Lung microvascular endothelial cell (primary cell): Measurements from ENCODE around the gene GFY. TPM values are rescaled to one million over a fixed set of nuclear protein-coding genes. Genes with fewer than 3 reads are reported as not detected.

Experiments
- DNase-seq, 2 donors: peaks; one replicate each; pipeline versions ENCODE4 v3.0.0 to v3.0.0-alpha.2; 2010; ENCODE audit warnings: low read depth in 2 of 2
- total RNA-seq: library from RNA; depleted of rRNA; stranded (reverse); fragments of >200 nt; gene quantifications from 2 replicates; pipeline ENCODE4 v1.2.1, GENCODE V29; 2014

GFY gene, protein sequence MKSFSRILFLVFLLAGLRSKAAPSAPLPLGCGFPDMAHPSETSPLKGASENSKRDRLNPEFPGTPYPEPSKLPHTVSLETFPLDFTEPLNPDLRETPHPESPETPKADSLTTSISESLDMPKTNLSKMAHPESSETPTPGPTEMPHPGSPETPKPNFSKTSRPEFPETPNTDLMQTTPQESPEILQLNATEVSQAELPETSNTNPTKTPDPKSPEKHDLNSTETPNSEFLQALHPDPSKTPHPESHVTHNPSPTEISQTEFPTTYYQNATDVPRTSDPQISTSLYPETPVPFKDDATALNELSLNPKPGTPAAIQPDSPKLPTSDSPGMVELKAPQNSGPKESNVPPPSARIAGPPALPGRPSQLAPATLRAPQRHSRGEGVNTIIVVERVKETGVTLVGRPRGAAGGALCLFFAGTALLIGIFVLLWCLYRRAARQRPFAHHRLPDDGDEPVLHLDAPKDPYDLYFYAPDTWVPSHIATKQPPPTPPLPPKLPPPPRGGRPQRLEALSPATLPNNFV
- not detected in 2 replicates for total RNA-seq

DNA sequence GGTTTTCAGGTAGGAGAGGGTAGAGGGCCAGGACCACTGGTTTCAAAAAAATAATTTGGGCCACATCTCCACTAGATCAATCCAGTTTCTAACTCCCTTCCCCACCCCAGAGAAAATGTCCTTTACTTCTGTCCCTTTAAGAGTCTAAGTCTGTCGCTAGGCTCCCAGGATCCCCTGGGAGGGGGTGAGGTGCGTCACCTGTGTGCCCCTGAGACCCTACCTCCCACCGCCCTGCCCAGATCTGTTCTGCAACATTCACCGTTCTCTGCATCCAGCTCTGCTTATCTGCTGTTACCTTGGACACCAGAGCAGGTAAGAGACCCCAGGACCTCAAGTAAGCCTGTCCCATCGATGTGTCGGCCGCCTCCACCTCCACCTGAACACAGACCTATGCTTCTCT lies at the start of gene GFY:
TSS of gene GFY (plus strand) at position 211 of the 400 bp plus-strand sequence. CDS start 1,043 bp downstream, outside the sequence.
- no peak for DNase-seq

GRCh38 chr19:49378512-49378911 lies 46.7 kb upstream of the GFY start:
- no peak for DNase-seq

GRCh38 chr19:49380391-49380790 lies 44.8 kb upstream of the GFY start:
- DNase-seq: no peak

DNA sequence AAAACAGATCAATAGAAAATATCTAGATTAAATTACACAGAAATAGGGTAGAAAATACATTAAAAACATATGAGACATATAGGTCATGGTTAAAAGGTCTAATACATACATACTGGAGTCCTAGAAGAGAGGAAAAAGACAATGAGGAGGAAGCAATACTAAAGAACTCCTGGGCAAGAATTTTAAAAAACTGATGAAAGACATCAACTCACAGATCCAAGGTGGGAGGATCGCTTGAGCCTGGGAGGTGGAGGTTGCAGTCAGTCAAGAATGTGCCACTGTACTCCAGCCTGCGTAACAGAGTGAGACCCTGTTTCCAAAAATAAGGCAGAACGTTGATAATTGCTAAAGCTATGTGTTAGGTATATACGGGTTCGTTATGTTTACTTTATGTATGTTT lies 42.5 kb upstream of the GFY start:
- no peak for DNase-seq

GRCh38 chr19:49383599-49383998 lies 41.6 kb upstream of the GFY start:
- DNase-seq: no peak

- DNase-seq: peak; percentile 7 to 70
These were observed 37.2 kb upstream of the GFY start, which contains the start of gene KASH5 for GRCh38 chr19:49387936-49388372. Gene KASH5, plus strand, starts transcription at chr19:49388249. Its CDS starts 2,635 bp downstream, at chr19:49390884.

GRCh38 chr19:49389406-49389805 lies 35.8 kb upstream of the GFY start:
- no peak for DNase-seq

DNA sequence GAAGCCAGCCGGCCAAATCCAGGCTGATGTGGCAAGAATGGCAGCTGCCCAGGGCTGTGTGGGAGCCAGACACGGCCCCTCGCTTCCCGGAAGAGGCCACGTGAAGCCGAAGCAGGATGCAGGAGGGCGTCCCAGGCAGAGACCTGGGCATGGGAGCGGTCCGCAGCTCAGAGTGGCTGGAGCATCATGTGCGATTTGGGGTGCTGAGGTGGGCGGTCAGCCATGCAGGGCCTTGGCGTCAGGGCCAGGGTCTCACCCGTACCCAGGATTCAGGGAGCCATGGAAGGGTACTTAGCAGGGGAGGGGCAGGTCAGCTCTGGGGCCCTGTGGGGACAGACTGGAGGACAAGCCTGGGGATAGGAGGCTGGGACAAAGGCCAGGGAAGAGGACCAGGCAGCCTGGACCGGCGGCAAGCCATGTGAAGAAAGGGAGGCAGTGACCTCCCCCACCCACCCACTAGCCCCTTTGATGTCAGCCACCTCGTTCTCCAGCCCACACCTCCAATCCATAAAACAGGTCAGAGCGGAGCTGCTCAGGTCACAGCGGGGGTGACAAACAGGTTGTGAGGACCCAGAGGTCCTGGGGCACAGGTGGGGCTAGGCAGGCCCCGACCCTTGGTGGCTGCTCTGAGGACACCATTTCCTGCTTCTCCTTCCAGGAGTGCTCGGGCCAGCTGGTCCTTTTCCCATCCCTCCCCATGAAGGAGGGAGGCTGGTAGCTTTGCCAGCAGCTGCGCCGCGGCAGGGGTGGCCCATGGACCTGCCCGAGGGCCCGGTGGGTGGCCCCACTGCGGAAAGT lies 34.9 kb upstream of the GFY start:
- peak in 1 of 2 donors; percentile 20 for DNase-seq

DNA sequence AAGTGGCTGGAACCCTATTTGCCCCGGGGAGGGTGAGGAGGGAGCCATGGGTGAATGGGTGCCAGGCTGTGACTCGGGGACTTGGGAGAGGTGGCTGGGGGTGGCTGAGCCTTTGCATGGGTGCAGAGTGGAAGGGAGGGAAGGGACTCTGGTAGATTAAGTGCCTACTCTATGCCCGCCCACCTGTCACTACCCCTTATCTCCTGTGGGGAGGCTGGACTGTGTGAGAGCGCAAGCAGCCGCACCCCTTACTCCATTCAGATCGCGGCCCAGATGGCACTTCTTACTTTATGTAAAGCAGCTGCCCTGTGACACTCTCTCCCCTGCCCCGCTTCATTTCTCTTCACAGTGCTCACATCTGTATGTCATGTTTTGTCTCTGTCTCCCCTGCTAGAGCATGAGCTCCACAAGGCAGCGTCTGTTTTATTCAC lies 34.2 kb upstream of the GFY start:
- no peak for DNase-seq

DNA sequence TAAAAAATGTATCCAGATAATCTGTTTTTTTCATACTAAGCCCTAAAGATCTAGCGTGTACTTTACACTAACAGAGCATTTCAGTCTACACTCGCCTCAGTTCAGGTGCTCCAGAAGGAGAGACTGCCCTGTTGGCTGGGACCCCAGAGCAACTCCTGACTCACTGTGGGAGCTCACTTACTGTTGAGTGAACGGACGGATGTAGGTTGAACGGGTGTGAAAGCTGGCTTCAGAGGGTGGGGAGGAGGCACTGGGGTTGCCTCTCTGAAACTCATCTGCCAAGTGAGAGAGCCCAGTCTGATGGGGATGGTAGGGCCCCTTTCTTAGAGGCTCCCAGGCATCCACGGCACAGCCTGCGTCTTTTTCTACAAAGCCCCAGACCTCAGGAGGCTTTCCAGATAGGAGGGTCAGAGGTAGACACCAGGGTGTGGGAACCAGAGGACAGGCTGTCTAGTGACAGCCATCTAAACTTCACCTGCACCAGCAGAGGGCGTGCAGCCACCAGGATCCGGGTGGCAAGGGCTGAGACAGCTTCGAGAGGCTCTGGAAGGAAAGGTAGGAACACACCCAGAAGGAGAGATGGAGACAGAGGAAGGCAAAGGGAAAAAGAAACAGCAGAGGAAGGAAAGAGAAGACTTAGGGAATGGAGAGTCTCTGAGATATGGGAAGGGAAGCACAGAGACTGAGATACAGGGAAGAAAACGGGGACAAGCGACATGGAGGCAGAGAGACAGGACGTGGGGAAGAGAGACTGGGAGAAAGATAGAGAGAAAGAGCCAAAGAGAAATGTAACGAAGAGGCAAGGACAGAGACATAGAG lies 33.4 kb upstream of the GFY start:
- DNase-seq: peak; percentile 72 to 77

DNA sequence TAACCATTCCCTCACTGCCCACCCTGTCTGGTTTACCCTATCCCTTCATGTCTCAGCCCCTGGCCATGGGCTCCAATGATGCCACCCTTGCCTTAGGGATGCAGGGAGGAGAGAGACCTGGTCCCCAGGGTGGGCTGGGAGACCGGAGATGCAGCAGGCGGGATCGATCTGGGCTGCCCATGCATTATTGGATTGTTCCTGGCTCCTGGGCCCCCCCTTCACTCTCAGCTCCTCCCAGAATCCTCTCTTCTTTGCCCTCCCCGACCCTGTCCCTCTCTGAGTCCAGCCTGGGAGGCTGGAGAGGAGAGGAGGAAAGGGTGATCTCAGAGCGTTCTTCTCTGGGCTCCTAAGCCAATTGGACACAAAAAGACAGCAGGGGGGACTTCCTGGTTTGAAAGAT lies 31.3 kb upstream of the GFY start:
- no peak for DNase-seq

DNA sequence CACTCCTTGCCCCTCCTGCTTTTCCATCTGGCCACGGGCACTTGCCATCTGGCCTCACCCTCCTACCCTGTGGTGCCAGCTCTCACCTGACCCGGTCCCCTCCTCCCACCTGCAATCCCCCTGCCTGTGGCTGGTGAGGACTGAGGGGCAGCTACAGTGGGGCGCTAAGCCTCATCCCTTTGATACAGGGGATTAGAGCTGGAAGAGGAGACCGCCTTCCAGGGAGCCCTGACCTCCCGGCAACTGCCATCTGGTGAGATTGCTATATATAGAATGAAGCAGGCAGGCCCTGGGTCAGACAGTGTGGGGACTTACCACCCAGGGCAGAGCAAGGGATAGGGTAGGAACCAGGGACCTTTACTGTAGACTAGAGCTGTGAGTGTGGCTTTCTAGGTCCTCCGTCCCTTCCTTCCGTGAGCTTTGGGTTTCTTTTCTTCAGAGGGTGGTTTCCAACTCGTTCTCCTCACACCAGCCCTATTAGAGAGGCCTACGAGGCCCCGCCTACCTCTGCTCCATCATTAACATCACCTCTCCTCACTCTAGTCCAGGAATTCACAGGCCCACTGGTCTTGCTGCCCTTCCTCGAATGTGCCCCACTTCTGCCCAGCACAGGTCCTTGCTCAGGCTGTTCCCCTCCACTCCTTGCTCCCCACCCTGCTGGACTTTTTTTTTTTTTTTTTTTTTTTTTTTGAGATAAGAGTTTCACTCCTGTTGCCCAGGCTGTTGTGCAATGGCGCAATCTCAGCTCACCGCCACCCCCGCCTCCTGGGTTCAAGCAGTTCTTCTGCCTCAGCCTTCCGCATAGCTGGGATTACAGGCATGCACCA lies 29.4 kb upstream of the GFY start:
- DNase-seq: no peak

- DNase-seq: no peak
These were observed 28.3 kb upstream of the GFY start for GRCh38 chr19:49396738-49397505.

- no peak for DNase-seq
These were observed 27.1 kb upstream of the GFY start for GRCh38 chr19:49398001-49398615.

DNA sequence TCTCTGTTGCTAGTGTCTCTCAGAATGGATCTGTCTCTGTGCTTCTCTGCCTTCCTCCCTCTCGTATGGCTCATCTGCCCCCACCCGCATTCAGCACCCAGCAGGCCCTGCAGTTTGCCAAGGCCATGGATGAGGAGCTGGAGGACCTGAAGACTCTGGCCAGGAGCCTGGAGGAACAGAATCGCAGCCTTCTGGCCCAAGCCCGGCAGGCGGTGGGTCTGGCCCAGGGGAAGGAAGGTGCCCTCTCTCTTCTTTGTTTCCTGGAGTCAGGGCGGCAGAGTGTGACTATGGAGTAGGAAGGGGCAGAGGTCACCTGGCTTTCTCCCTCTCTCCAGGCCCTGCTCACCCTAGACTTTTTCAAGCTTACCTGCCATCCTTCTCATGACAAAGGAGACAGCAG lies 26.3 kb upstream of the GFY start:
- DNase-seq: no peak

DNA sequence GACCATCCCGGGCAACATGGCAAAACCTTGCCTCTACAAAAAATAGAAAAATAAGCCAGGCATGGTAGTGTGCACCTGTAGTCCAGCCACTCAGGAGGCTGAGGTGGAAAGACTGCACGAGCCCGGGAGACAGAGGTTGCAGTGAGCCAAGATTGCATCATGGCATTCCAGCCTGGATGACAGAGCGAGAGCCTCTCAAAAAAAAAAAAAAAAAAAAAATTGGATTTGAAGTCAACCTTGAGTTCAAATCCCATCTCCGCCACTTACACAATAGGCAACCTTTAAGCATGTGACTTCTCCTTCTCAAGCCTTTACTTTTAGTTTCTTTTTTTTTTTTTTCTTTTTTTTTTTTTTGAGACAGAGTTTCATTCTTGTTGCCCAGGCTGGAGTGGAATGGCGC lies 25.2 kb upstream of the GFY start:
- DNase-seq: no peak

DNA sequence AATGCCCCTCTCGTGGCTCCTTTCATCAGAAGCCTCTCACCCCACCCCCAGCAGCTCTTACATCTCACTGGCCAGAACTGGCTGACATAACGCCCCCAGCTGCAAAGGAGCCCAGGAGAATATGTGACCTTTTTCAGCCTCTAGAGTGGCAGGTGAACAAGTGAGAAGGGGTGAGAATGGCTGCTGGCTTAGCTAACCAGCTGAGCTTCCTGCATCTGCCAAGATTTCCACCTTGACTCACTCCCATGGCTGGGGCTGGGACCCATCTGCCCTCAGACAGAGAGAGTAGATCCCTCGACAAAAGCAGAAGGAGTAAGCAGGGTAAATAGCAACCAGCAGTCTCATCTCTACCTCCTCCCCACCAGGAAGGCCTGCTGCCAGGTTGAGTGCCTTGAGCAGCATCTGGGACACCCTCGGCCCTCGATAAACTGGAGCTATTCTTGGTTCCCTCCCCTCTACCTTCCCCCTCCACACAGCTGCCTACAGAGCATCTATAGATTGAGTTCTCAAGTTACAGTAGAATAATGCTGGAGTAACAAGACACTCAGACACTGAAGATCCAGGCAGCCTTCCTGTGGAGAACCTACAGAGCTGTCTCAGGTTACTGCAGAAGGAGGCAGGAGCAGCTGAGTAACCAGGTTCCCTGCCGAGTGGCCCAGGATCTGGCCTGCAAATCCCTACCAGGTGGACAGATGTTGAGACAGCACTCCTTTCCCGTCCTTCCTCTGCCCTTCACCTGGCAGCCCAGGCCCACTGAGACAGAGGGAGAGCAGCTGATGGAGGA lies 21.6 kb upstream of the GFY start:
- no peak for DNase-seq

DNA sequence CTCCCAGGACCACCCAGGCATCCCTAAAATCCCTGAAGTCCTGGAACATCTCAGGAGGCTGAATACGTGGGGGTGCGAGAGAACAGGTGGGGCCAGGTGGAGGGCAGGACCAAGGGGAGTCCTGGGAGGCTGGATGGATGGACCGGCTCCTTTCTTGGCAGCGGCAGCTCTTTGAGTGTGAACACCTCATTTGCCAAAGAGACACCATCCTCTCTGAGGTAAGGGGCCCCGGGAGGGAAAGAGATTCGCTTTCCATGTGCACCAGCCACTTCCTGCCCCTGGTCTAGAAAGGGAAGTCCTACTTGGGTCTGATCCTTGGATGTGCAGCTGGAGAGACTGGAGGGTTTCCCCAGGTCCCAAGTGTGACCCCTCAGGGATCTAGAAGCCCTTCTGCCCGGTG lies 18.1 kb upstream of the GFY start:
- DNase-seq: no peak
